ENCODE data around the gene TMC6.

GRCh38 chr17:78154903-78155811 is 26.6 kb upstream of the TMC6 start:
- no peak for TF ChIP-seq CTCF (IDR thresholded peaks at IDR 0.05; ENCODE audit: insufficient read depth, low read depth, low read length)
- no peak for TF ChIP-seq EZH2 (IDR thresholded peaks at IDR 0.05; ENCODE audit: insufficient read depth, low read length)

All from astrocyte (in vitro differentiated cells and primary cell).